Hepatocyte (in vitro differentiated cells): ENCODE results near the gene LMCD1.

Experiments used
- CTCF ChIP-seq: fragments of 200-600 bp; sonication (generic); IDR thresholded peaks from 2 replicates; pipeline ENCODE4 v1.5.1; 2016; ENCODE audit warnings: antibody characterized with exemption, mild to moderate bottlenecking; ENCODE audit not compliant: poor library complexity
- EZH2 ChIP-seq: fragments of 200-600 bp; sonication (generic); IDR thresholded peaks from 2 replicates; pipeline ENCODE4 v1.6.1; 2016; ENCODE audit warnings: antibody characterized with exemption, mild to moderate bottlenecking, borderline replicate concordance
- EZH2phosphoT487 ChIP-seq: fragments of 200-600 bp; sonication (generic); IDR thresholded peaks from one replicate; pipeline ENCODE4 v1.6.1; 2018; ENCODE audit warnings: antibody characterized with exemption, mild to moderate bottlenecking, low read depth, moderate library complexity; ENCODE audit not compliant: unreplicated experiment, severe bottlenecking

GRCh38 chr3:8473990-8474389, 27.6 kb upstream of the LMCD1 start:
- no peak for TF ChIP-seq CTCF
- TF ChIP-seq EZH2phosphoT487: no peak
- TF ChIP-seq EZH2: no peak
